Globus pallidus (tissue), 1 donor: Measurements from ENCODE around the gene GBX2.
"Not testable (repeated sequence)": the region's sequence is repeated elsewhere in the genome, so short reads cannot be mapped to it uniquely, and the experiment has no call there.

Source experiments
- DNase-seq: peaks from one replicate; pipeline ENCODE4 v3.0.0-alpha.2; 2015; ENCODE audit warnings: low spot score

The GBX2 gene

GRCh38 chr2:236156095-236156859, 11.9 kb downstream of the GBX2 start:
- no peak for DNase-seq

GRCh38 chr2:236155406-236155805, 12.8 kb downstream of the GBX2 start:
- DNase-seq: no peak

GRCh38 chr2:236146436-236146835, 21.8 kb downstream of the GBX2 start:
- no peak for DNase-seq

- no peak for DNase-seq
These were observed 24.4 kb downstream of the GBX2 start for GRCh38 chr2:236143811-236144210.

GRCh38 chr2:236141616-236142015, 26.6 kb downstream of the GBX2 start:
- DNase-seq: not testable (repeated sequence)

- no peak for DNase-seq
These were observed 31.1 kb downstream of the GBX2 start for GRCh38 chr2:236137066-236137465.

GRCh38 chr2:236136538-236136937, 31.6 kb downstream of the GBX2 start:
- peak; percentile 36 for DNase-seq

GRCh38 chr2:236133410-236134012, 34.7 kb downstream of the GBX2 start:
- DNase-seq: no peak

GRCh38 chr2:236131073-236131692, 37.0 kb downstream of the GBX2 start:
- no peak for DNase-seq

- DNase-seq: no peak
These were observed 37.7 kb downstream of the GBX2 start for GRCh38 chr2:236130349-236130998.

- no peak for DNase-seq
These were observed 38.3 kb downstream of the GBX2 start for GRCh38 chr2:236129935-236130334.

- DNase-seq: no peak
These were observed 39.9 kb downstream of the GBX2 start for GRCh38 chr2:236128321-236128720.

- no peak for DNase-seq
These were observed 41.2 kb downstream of the GBX2 start for GRCh38 chr2:236127010-236127409.

GRCh38 chr2:236125541-236125940, 42.6 kb downstream of the GBX2 start:
- no peak for DNase-seq

- no peak for DNase-seq
These were observed 43.8 kb downstream of the GBX2 start for GRCh38 chr2:236124182-236124893.

GRCh38 chr2:236123716-236124115, 44.5 kb downstream of the GBX2 start:
- DNase-seq: no peak

- no peak for DNase-seq
These were observed 46.0 kb downstream of the GBX2 start for GRCh38 chr2:236122236-236122635.

- DNase-seq: no peak
These were observed 46.6 kb downstream of the GBX2 start for GRCh38 chr2:236121546-236121945.

GRCh38 chr2:236120829-236121228, 47.4 kb downstream of the GBX2 start:
- DNase-seq: no peak

- no peak for DNase-seq
These were observed 48.0 kb downstream of the GBX2 start for GRCh38 chr2:236120141-236120601.

- no peak for DNase-seq
These were observed 48.7 kb downstream of the GBX2 start for GRCh38 chr2:236119476-236119875.

- DNase-seq: no peak
These were observed 49.2 kb downstream of the GBX2 start for GRCh38 chr2:236119003-236119402.
